PC-9 (cell line): ENCODE measurements around the gene RBAK. TPM values are rescaled to one million over a fixed set of nuclear protein-coding genes. Genes with fewer than 3 reads are reported as not detected.

Experiments used
- BruUV-seq: library from RNA; stranded (reverse); fragments of 400-500 nt; replicated peaks from 2 replicates; lab custom pipeline; 2021; lab: Mats Ljungman, UMichigan
- CTCF ChIA-PET: fragments of 300-600 bp; sonication (Branson Sonifier 250); formaldehyde crosslinking; loops from one replicate; lab custom pipeline; 2022; ENCODE audit warnings: antibody characterized with exemption; lab: Charles Lee
- POLR2A ChIA-PET: fragments of 300-600 bp; sonication (Branson Sonifier 250); formaldehyde crosslinking; loops from one replicate; lab custom pipeline; 2022; ENCODE audit warnings: antibody characterized with exemption; ENCODE audit not compliant: unreplicated experiment; lab: Charles Lee
- DNase-seq, 2 experiments: peaks; one replicate each; pipeline versions ENCODE4 v3.0.0 to v3.0.0-alpha.2; 2015 to 2022; ENCODE audit warnings: mixed read lengths in 1 of 2
- H2AFZ ChIP-seq: fragments of 200-600 bp; sonication (generic); 2 replicates; pipeline ENCODE4 v1.8.1; 2017; ENCODE audit warnings: antibody characterized with exemption
- H3F3A ChIP-seq: fragments of 200-600 bp; sonication (generic); 2 replicates; pipeline ENCODE4 v1.8.1; 2017; ENCODE audit warnings: antibody characterized with exemption, mild to moderate bottlenecking, low read depth; ENCODE audit not compliant: insufficient read depth
- H3K27ac ChIP-seq: fragments of 200-600 bp; sonication (generic); 2 replicates; pipeline ENCODE4 v1.6.1; 2016; ENCODE audit warnings: mixed run types
- H3K27me3 ChIP-seq: fragments of 200-600 bp; sonication (generic); 2 replicates; pipeline ENCODE4 v1.6.1; 2016; ENCODE audit warnings: low read depth, mixed run types; ENCODE audit not compliant: insufficient read depth
- H3K36me3 ChIP-seq: fragments of 200-600 bp; sonication (generic); 2 replicates; pipeline ENCODE4 v1.6.1; 2016; ENCODE audit warnings: low read depth, mixed run types
- H3K4me1 ChIP-seq: fragments of 200-600 bp; sonication (generic); replicated peaks from 2 replicates; pipeline ENCODE4 v1.6.1; 2016; ENCODE audit warnings: mixed run types; ENCODE audit not compliant: insufficient read depth
- H3K4me2 ChIP-seq: fragments of 200-600 bp; sonication (generic); 2 replicates; pipeline ENCODE4 v1.6.1; 2017; ENCODE audit warnings: mixed run types
- H3K4me3 ChIP-seq: fragments of 200-600 bp; sonication (generic); 2 replicates; pipeline ENCODE4 v1.6.1; 2016; ENCODE audit warnings: mixed run types
- H3K79me2 ChIP-seq: fragments of 200-600 bp; sonication (generic); 2 replicates; pipeline ENCODE4 v1.6.1; 2017; ENCODE audit warnings: low read depth, mixed run types
- H3K9me2 ChIP-seq: fragments of 200-600 bp; sonication (generic); 2 replicates; pipeline ENCODE4 v1.8.1; 2017; ENCODE audit warnings: mild to moderate bottlenecking; ENCODE audit not compliant: insufficient read depth
- H3K9me3 ChIP-seq: fragments of 200-600 bp; sonication (generic); 2 replicates; pipeline ENCODE4 v1.8.1; 2016; ENCODE audit warnings: low read depth; ENCODE audit not compliant: insufficient read depth
- H4K20me1 ChIP-seq: fragments of 200-600 bp; sonication (generic); 2 replicates; pipeline ENCODE4 v1.8.1; 2017; ENCODE audit not compliant: insufficient read depth
- CTCF ChIP-seq: fragments of 200-600 bp; sonication (generic); conservative IDR thresholded peaks from 2 replicates; pipeline ENCODE4 v1.6.1; 2017; ENCODE audit warnings: mixed run types, antibody characterized with exemption, mild to moderate bottlenecking, moderate library complexity
- EZH2 ChIP-seq: fragments of 200-600 bp; sonication (generic); IDR thresholded peaks from 2 replicates; pipeline ENCODE4 v1.8.0; 2017; ENCODE audit warnings: antibody characterized with exemption, low read depth
- intact Hi-C: fragments of 100-400 bp; cut with micrococcal nuclease; formaldehyde crosslinking; loops from one replicate; pipeline ENCODE4 v1.10.0; 2022; ENCODE audit not compliant: unreplicated experiment
- total RNA-seq: library from RNA; stranded (reverse); gene quantifications from 2 replicates; pipeline ENCODE4 v1.2.3, GENCODE V29; 2021

The RBAK gene
- total RNA-seq, 1 experiment from 2014 or later, result 12.4 TPM

DNA sequence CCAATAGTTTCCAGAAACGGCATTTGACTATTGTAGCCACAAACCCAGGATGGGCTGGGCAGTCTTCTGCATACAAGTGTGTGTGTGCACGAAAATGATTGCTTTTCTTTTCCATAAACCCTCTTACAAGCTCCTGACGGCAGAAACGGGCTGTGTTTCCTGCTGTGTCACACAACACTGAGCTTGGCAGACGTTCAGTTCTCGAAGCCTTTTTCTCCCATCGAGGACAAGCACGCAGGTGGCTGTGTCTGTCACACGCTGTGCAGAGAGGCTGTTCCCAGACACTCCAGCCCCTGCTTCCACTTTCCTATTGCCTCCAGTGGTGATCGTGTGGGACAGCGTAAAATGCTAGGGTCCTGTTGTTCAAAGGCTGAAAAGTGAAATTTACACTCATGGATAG lies 32.1 kb downstream of the RBAK start:
- ChIA-PET POLR2A (no interaction called here), CTCF (no interaction called here)
- H3K4me2 ChIP-seq, result 0 out of 2 replicates have a peak overlapping the region, but pooled peaks have one; percentile 2
- H3K9me3 ChIP-seq, result no peaks in the 10 kb centered on the region
- H2AFZ ChIP-seq, result no peak overlapping the region
- H3K4me1 ChIP-seq, result no peaks in the 10 kb centered on the region
- no peak overlapping the region for H3K27ac ChIP-seq
- no peaks in the 10 kb centered on the region for H3K79me2 ChIP-seq
- no TSS peak for BruUV-seq
- H3K36me3 ChIP-seq, result no peaks in the 10 kb centered on the region
- H3K4me3 ChIP-seq, result no peak overlapping the region
- no peaks in the 10 kb centered on the region for H3K9me2 ChIP-seq
- TF ChIP-seq CTCF (no peak), EZH2 (no peak)
- DNase-seq, result no peak
- intact Hi-C loops, result no loop called here
- H3F3A ChIP-seq, result no peaks in the 10 kb centered on the region
- no peaks in the 10 kb centered on the region for H4K20me1 ChIP-seq
- H3K27me3 ChIP-seq, result peaks cover 57% of the 10 kb centered on the region

- no peak overlapping the region for H3K27ac ChIP-seq
- no peak for DNase-seq
- H3K9me3 ChIP-seq, result no peaks in the 10 kb centered on the region
- H3K9me2 ChIP-seq, result no peaks in the 10 kb centered on the region
- H2AFZ ChIP-seq, result no peak overlapping the region
- peaks cover 32% of the 10 kb centered on the region for H3K27me3 ChIP-seq
- no peak for TF ChIP-seq EZH2
- no peak for TF ChIP-seq CTCF
- H3K4me1 ChIP-seq, result no peaks in the 10 kb centered on the region
- H3K4me3 ChIP-seq, result no peak overlapping the region
- no peaks in the 10 kb centered on the region for H3K36me3 ChIP-seq
- no peaks in the 10 kb centered on the region for H3F3A ChIP-seq
- CTCF ChIA-PET, result no interaction called here
- H4K20me1 ChIP-seq, result no peaks in the 10 kb centered on the region
- no peak overlapping the region for H3K4me2 ChIP-seq
- intact Hi-C loops, result no loop called here
- H3K79me2 ChIP-seq, result no peaks in the 10 kb centered on the region
- POLR2A ChIA-PET, result no interaction called here
- no TSS peak for BruUV-seq
Measured at GRCh38 chr7:5082806-5083205, 37.1 kb downstream of the RBAK start.

DNA sequence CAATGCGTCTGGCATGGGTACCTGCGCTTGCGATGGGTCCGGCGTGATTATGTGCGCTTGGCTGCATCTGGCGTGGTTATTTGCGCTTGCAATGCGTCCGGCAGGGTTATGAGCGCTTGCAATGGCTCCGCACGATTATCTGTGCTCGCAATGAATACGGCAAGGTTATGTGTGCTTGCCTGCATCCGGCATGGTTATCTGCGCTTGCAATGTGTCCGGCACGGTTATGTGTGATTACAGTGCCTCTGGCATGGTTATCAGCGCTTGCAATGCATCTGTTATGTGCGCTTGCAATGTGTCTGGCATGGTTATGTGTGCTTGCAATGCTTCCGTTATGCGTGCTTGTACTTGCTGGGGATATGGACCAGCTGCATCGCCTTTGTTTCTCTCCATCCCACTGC lies 37.7 kb downstream of the RBAK start:
- Histone ChIP-seq H2AFZ (no peak overlapping the region), H3K27me3 (peaks cover 27% of the 10 kb centered on the region; the same call in 1 of the 2 replicates), H3K36me3 (no peaks in the 10 kb centered on the region), H3K4me2 (no peak overlapping the region), H3K9me3 (no peaks in the 10 kb centered on the region), H3K27ac (no peak overlapping the region), H3K4me3 (no peak overlapping the region), H4K20me1 (no peaks in the 10 kb centered on the region), H3F3A (no peaks in the 10 kb centered on the region), H3K4me1 (no peaks in the 10 kb centered on the region), H3K9me2 (no peaks in the 10 kb centered on the region), H3K79me2 (no peaks in the 10 kb centered on the region)
- ChIA-PET CTCF (no interaction called here), POLR2A (no interaction called here)
- no TSS peak for BruUV-seq
- DNase-seq, result no peak
- intact Hi-C loops, result no loop called here
- TF ChIP-seq CTCF (no peak), EZH2 (no peak)
